K562 (cell line): ENCODE measurements around the gene AZU1. TPM values are rescaled to one million over a fixed set of nuclear protein-coding genes. Genes with fewer than 3 reads are reported as not detected.
A peak's percentile ranks its signal among the peaks of the same experiment; 100 is the strongest.

Experiments
- CREB3L1 ChIP-seq: fragments of 450-650 bp; IDR thresholded peaks from 2 replicates; pipeline ENCODE4 v1.6.1; 2014; ENCODE audit warnings: low read depth, mild to moderate bottlenecking, moderate library complexity, borderline replicate concordance
- E2F1 ChIP-seq: sonication (generic); formaldehyde crosslinking; IDR thresholded peaks from 2 replicates; pipeline ENCODE4 v1.8.1; 2023; ENCODE audit warnings: mild to moderate bottlenecking, missing genetic modification reagents, moderate library complexity
- EWSR1 ChIP-seq: fragments of 450-650 bp; IDR thresholded peaks from 2 replicates; pipeline ENCODE4 v1.6.1; 2018; ENCODE audit warnings: borderline replicate concordance, mild to moderate bottlenecking, low read depth, moderate library complexity; ENCODE audit not compliant: partially characterized antibody
- GABPB1 ChIP-seq: sonication (generic); formaldehyde crosslinking; IDR thresholded peaks from 2 replicates; pipeline ENCODE4 v1.8.0; 2022; ENCODE audit warnings: mild to moderate bottlenecking, missing genetic modification reagents
- HEY1 ChIP-seq: fragments of 250-450 bp; sonication (Bioruptor Pico); IDR thresholded peaks from 2 replicates; pipeline ENCODE4 v1.5.0; 2020; ENCODE audit warnings: mild to moderate bottlenecking, moderate library complexity, borderline replicate concordance
- LARP7 ChIP-seq: fragments of 450-650 bp; IDR thresholded peaks from 2 replicates; pipeline ENCODE4 v1.6.1; 2016
- PHF8 ChIP-seq: fragments of 200-600 bp; sonication (generic); IDR thresholded peaks from 2 replicates; pipeline ENCODE4 v1.6.1; 2012; ENCODE audit warnings: mixed run types, mild to moderate bottlenecking, inconsistent platforms, low read length, moderate library complexity, borderline replicate concordance
- POLR2AphosphoS2 ChIP-seq: IDR thresholded peaks from 2 replicates; pipeline ENCODE4 v1.6.1; 2012; ENCODE audit warnings: low read length, improper control_type of control experiment
- SIN3B ChIP-seq: fragments of 450-650 bp; IDR thresholded peaks from 2 replicates; pipeline ENCODE4 v1.6.1; 2017; ENCODE audit warnings: low read depth, mild to moderate bottlenecking, moderate library complexity
- SOX6 ChIP-seq: fragments of 450-650 bp; IDR thresholded peaks from 2 replicates; pipeline ENCODE4 v1.6.1; 2014; ENCODE audit warnings: mild to moderate bottlenecking
- TCF7 ChIP-seq: sonication (generic); IDR thresholded peaks from 2 replicates; pipeline ENCODE4 v1.6.1; 2016; ENCODE audit warnings: antibody characterized with exemption, borderline replicate concordance
- ZNF165 ChIP-seq: fragments of 250-450 bp; sonication (Bioruptor Pico); IDR thresholded peaks from 2 replicates; pipeline ENCODE4 v1.4.0; 2020; ENCODE audit warnings: borderline replicate concordance
- ZNF318 ChIP-seq, 2 experiments: fragments of 450-650 bp; IDR thresholded peaks; 2 replicates each; pipeline ENCODE4 v1.6.1; 2016; ENCODE audit warnings: mild to moderate bottlenecking in 2 of 2, borderline replicate concordance in 1 of 2, low read depth in 1 of 2, moderate library complexity in 1 of 2
- ZNF436 ChIP-seq: fragments of 250-450, 450-650 bp; sonication (Bioruptor Pico); formaldehyde crosslinking; IDR thresholded peaks from 2 replicates; pipeline ENCODE4 v1.7.0; 2020; ENCODE audit warnings: mild to moderate bottlenecking
- polyA plus RNA-seq, 8 experiments: library from polyadenylated mRNA; depleted of rRNA in 4 of 8; stranded (reverse) in 5 of 8; unstranded in 3 of 8; fragments of >200 nt; fragmentation: Nextera tagmentation in 2 of 8; fragmentation: Illumina TruSeq in 1 of 8; extraction: Ambion mirVana in 2 of 8; extraction: Trizol in 1 of 8; gene quantifications; 2 replicates each; pipeline versions ENCODE4 v1.2.1 to v1.2.3, GENCODE V29; 2011 to 2014; ENCODE audit warnings: inconsistent platforms in 1 of 8, missing spikeins in 1 of 8
- total RNA-seq, 7 experiments: library from RNA; depleted of rRNA in 6 of 7; stranded (reverse); fragments of >200 nt in 6 of 7; fragmentation: Illumina TruSeq in 2 of 7; extraction: Trizol in 2 of 7; gene quantifications; 2 replicates each; pipeline versions ENCODE4 v1.2.1 to v1.2.3, GENCODE V29; 2011 to 2021; ENCODE audit warnings: low replicate concordance in 1 of 7
- TF ChIP-seq, protein P1 (sequence below), 2 experiments: fragments of 250-450 bp in 1 of 2; fragments of 450-650 bp in 1 of 2; sonication (Bioruptor Pico) in 1 of 2; IDR thresholded peaks; 2 replicates each; pipeline versions ENCODE4 v1.6.1 to v1.8.0; 2016 to 2021; ENCODE audit warnings: mild to moderate bottlenecking in 2 of 2, moderate library complexity in 2 of 2, missing compliant biosample characterization in 1 of 2, missing genetic modification characterization in 1 of 2

Gene AZU1
- total and polyA plus RNA-seq, 9 of the 15 experiments (the other 6 are each of a cell fraction or from before 2014, with no cell fraction given), result 0.29 to 1.9 (median 0.59) TPM; not detected in 3

DNA sequence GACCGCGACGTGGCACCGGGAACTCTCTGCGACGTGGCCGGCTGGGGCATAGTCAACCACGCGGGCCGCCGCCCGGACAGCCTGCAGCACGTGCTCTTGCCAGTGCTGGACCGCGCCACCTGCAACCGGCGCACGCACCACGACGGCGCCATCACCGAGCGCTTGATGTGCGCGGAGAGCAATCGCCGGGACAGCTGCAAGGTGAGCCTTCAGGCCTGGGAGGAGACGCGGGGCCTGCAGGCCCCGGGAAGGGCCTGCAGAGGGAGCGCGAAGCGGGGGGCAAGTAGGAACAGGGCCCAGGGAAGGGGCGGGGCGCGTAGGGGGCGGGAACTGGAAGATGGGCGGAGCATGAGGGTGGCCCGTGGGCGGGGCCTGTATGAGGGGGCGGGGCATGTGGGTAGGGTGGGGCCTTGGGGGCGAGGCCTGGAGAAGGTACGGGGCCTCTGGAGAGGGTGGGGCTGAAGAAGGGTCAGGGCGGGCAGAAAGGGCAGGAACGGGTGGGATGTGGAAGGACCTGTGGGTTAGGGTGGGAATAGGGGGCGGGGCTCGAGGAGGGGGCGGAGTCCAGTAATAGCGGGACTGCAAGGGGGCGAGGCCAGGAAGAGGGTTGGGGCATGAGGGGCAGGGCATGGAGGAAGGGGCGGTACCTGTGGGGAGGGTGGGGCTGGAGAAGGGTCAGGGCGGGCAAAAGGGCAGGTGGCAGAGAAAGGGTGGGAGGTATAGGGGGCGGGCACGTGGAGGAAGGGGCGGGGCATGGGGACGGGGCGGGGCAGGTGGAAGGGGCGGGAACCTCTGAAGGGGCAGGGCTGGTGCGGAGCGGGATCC is 34.3 kb downstream of the AZU1 start (continued):
- TF ChIP-seq SIN3B (peak; percentile 52; the same call in 1 of the 2 replicates), LARP7 (no peak), HEY1 (no peak), ZNF165 (CRISPR knock-in tag) (no peak), ZNF318 (IDR thresholded peaks at IDR 0.05; ENCODE audit: borderline replicate concordance in 1 of 2, low read depth in 1 of 2) (no peak), ZNF436 (no peak), SOX6 (no peak; the same call in 1 of the 2 replicates), GABPB1 (peak; percentile 71), EWSR1 (no peak), TCF7 (no peak), CREB3L1 (peak; percentile 69; the same call in 1 of the 2 replicates), POLR2AphosphoS2 (no peak), PHF8 (peak; percentile 21; the same call in 1 of the 2 replicates), E2F1 (peak; percentile 32; the same call in 1 of the 2 replicates)
- TF ChIP-seq, protein P1, sequence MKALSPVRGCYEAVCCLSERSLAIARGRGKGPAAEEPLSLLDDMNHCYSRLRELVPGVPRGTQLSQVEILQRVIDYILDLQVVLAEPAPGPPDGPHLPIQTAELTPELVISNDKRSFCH (CRISPR knock-in tag; IDR thresholded peaks at IDR 0.05), result no peak
- TF ChIP-seq, protein P1 (tag; IDR thresholded peaks at IDR 0.05), result 0 out of 2 replicates have a peak, but pooled peaks have one; percentile 29
